SK-N-SH treated with all-trans-retinoic acid at 6 μM for 48 hours (cell line): ENCODE data around the gene EIF2B5.

ENCODE experiments used
- ATAC-seq: fragments of 200-7000 bp; cut with Tn5 transposase; 3 replicates; pipeline ENCODE4 v1.9.1; 2020; ENCODE audit warnings: mild to moderate bottlenecking, moderate library complexity
- ARNTL ChIP-seq: fragments of 450-650 bp; formaldehyde crosslinking; IDR thresholded peaks from 2 replicates; pipeline ENCODE4 v1.5.0; 2020; ENCODE audit warnings: low read depth, mild to moderate bottlenecking, moderate library complexity, borderline replicate concordance
- BACH2 ChIP-seq: fragments of 250-450 bp; sonication (Bioruptor Pico); IDR thresholded peaks from 2 replicates; pipeline ENCODE4 v1.9.0; 2021; ENCODE audit warnings: mild to moderate bottlenecking, borderline replicate concordance
- CSDC2 ChIP-seq: fragments of 250-450 bp; sonication (Bioruptor Pico); IDR thresholded peaks from 2 replicates; pipeline ENCODE4 v1.5.0; 2020; ENCODE audit warnings: mild to moderate bottlenecking, moderate library complexity
- ESRRG ChIP-seq: fragments of 250-450 bp; sonication (Bioruptor Pico); IDR thresholded peaks from 2 replicates; pipeline ENCODE4 v1.6.1; 2021; ENCODE audit warnings: mild to moderate bottlenecking
- GLIS3 ChIP-seq: fragments of 250-450 bp; sonication (Bioruptor Pico); IDR thresholded peaks from 2 replicates; pipeline ENCODE4 v1.5.0; 2020; ENCODE audit warnings: mild to moderate bottlenecking, moderate library complexity
- ISL1 ChIP-seq: fragments of 250-450 bp; sonication (Bioruptor Pico); IDR thresholded peaks from 2 replicates; pipeline ENCODE4 v2.1.2; 2022; ENCODE audit warnings: mild to moderate bottlenecking, moderate library complexity
- OSR1 ChIP-seq: fragments of 250-450 bp; sonication (Bioruptor Pico); IDR thresholded peaks from 2 replicates; pipeline ENCODE4 v1.8.0; 2022; ENCODE audit warnings: moderate library complexity, mild to moderate bottlenecking, inconsistent platforms
- PPARA ChIP-seq: fragments of 250-450 bp; sonication (Bioruptor Pico); IDR thresholded peaks from 2 replicates; pipeline ENCODE4 v1.5.0; 2020; ENCODE audit warnings: mild to moderate bottlenecking, borderline replicate concordance
- RARB ChIP-seq: fragments of 250-450 bp; sonication (Bioruptor Pico); IDR thresholded peaks from 2 replicates; pipeline ENCODE4 v1.8.0; 2021; ENCODE audit warnings: mild to moderate bottlenecking, moderate library complexity
- SNAI2 ChIP-seq: fragments of 250-450 bp; sonication (Bioruptor Pico); IDR thresholded peaks from 2 replicates; pipeline ENCODE4 v1.5.0; 2020; ENCODE audit warnings: mild to moderate bottlenecking, moderate library complexity
- TCF4 ChIP-seq: fragments of 250-450 bp; sonication (Bioruptor Pico); IDR thresholded peaks from 2 replicates; pipeline ENCODE4 v1.8.0; 2021; ENCODE audit warnings: mild to moderate bottlenecking, moderate library complexity, borderline replicate concordance
- ZFP3 ChIP-seq: fragments of 250-450 bp; sonication (Bioruptor Pico); IDR thresholded peaks from 2 replicates; pipeline ENCODE4 v1.5.0; 2020; ENCODE audit warnings: mild to moderate bottlenecking, moderate library complexity
- ZNF565 ChIP-seq: fragments of 450-650 bp; formaldehyde crosslinking; conservative IDR thresholded peaks from 2 replicates; pipeline ENCODE4 v1.5.0; 2020; ENCODE audit warnings: low read depth, mild to moderate bottlenecking, moderate library complexity
- ZNF70 ChIP-seq: fragments of 450-650 bp; formaldehyde crosslinking; IDR thresholded peaks from 2 replicates; pipeline ENCODE4 v1.5.0; 2020; ENCODE audit warnings: mild to moderate bottlenecking, moderate library complexity
- ZNF8 ChIP-seq: fragments of 450-650 bp; formaldehyde crosslinking; IDR thresholded peaks from 2 replicates; pipeline ENCODE4 v1.5.0; 2020; ENCODE audit warnings: mild to moderate bottlenecking, moderate library complexity
- TF ChIP-seq, protein P1 (sequence below): fragments of 250-450 bp; sonication (Bioruptor Pico); IDR thresholded peaks from 2 replicates; pipeline ENCODE4 v1.5.0; 2020; ENCODE audit warnings: mild to moderate bottlenecking, moderate library complexity
- TF ChIP-seq, protein P2 (sequence below): fragments of 250-450 bp; sonication (Bioruptor Pico); IDR thresholded peaks from 2 replicates; pipeline ENCODE4 v1.5.1; 2020; ENCODE audit warnings: low read depth, mild to moderate bottlenecking, moderate library complexity
- TF ChIP-seq, protein P3 (sequence below): fragments of 250-450 bp; sonication (Bioruptor Pico); IDR thresholded peaks from 2 replicates; pipeline ENCODE4 v1.8.0; 2020; ENCODE audit warnings: mild to moderate bottlenecking, moderate library complexity, borderline replicate concordance
- TF ChIP-seq, protein P4 (sequence below): fragments of 250-450 bp; sonication (Bioruptor Pico); IDR thresholded peaks from 2 replicates; pipeline ENCODE4 v1.8.0; 2021; ENCODE audit warnings: low read depth, mild to moderate bottlenecking, moderate library complexity, borderline replicate concordance

Gene EIF2B5

DNA sequence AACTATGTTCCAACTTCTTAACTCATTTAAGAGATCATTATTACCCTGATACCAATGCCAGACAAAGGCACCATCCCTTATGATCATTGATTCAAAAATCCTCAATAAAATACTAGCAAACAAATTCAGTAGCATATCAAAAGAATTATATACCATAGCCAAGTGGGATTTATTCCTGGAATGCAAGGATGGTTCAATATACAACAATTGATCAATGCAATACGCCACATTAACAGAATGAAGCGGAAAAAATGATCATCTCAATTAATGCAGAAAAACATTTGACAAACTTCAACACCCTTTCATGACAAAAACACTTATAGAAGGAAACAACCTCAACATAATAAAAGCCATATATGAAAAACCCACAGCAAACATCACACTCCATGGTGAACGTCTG lies 43.0 kb upstream of the EIF2B5 start (continued):
- TF ChIP-seq, protein P1, sequence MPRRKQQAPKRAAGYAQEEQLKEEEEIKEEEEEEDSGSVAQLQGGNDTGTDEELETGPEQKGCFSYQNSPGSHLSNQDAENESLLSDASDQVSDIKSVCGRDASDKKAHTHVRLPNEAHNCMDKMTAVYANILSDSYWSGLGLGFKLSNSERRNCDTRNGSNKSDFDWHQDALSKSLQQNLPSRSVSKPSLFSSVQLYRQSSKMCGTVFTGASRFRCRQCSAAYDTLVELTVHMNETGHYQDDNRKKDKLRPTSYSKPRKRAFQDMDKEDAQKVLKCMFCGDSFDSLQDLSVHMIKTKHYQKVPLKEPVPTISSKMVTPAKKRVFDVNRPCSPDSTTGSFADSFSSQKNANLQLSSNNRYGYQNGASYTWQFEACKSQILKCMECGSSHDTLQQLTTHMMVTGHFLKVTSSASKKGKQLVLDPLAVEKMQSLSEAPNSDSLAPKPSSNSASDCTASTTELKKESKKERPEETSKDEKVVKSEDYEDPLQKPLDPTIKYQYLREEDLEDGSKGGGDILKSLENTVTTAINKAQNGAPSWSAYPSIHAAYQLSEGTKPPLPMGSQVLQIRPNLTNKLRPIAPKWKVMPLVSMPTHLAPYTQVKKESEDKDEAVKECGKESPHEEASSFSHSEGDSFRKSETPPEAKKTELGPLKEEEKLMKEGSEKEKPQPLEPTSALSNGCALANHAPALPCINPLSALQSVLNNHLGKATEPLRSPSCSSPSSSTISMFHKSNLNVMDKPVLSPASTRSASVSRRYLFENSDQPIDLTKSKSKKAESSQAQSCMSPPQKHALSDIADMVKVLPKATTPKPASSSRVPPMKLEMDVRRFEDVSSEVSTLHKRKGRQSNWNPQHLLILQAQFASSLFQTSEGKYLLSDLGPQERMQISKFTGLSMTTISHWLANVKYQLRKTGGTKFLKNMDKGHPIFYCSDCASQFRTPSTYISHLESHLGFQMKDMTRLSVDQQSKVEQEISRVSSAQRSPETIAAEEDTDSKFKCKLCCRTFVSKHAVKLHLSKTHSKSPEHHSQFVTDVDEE (CRISPR knock-in tag), result no peak
- TF ChIP-seq, all 23 proteins: peak for 0

DNA sequence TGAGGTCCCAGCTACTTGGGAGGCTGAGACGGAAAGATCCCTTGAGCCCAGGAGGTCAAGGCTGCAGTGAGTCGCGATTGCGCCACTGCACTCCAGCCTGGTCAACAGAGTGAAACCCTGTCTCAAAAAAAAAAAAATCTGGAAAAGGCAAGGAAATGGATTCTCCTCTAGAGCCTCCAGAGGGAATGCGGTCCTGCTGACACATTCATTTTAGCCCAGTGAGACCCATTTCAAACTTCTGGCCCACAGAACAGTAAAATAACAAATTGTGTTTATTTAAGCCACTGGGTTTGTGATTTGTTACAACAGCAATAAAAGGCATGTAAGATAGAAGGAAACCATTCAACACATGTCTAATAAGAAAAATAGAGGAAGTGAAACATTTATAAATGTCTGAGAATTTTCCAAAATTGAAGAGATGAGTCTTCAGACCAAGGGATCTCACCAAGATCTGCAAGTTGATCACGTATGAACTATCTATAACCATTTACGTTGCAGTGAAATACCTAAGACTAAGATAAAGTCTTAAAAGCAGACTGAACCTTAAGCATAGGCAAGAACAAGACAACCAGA lies 38.3 kb upstream of the EIF2B5 start, which contains the start of gene HTR3E:
TSS of gene HTR3E (plus strand) at position 254 of the 573 bp plus-strand sequence. CDS start 466 bp downstream, outside the sequence.
- TF ChIP-seq BACH2 (CRISPR knock-in tag) (no peak), ISL1 (no peak), SNAI2 (CRISPR knock-in tag) (no peak), ESRRG (CRISPR knock-in tag) (no peak)
- TF ChIP-seq, protein P2, sequence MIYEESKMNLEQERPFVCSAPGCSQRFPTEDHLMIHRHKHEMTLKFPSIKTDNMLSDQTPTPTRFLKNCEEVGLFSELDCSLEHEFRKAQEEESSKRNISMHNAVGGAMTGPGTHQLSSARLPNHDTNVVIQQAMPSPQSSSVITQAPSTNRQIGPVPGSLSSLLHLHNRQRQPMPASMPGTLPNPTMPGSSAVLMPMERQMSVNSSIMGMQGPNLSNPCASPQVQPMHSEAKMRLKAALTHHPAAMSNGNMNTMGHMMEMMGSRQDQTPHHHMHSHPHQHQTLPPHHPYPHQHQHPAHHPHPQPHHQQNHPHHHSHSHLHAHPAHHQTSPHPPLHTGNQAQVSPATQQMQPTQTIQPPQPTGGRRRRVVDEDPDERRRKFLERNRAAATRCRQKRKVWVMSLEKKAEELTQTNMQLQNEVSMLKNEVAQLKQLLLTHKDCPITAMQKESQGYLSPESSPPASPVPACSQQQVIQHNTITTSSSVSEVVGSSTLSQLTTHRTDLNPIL, result no peak
- ATAC-seq, result no peak

DNA sequence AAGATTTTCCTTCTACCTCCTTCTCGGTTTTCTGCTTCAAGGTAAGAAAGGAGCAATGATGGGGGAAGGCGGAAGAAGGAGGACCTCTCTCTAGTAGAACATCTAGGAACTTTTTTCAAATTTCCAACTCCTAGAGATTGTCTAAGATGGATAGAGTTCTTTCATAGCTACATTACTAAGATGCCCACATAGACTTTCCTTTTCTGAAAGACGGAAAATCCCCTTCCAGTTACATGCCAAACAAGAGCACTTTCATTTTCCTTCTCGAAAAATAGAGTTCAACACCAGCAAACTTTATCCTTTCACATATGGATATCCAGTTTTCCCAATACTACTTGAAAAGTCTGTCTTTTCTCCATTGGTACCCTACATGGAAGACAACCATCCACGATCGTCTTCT lies 37.6 kb upstream of the EIF2B5 start:
- no peak for ATAC-seq
- TF ChIP-seq, protein P1 (CRISPR knock-in tag), result no peak
- TF ChIP-seq ESRRG (CRISPR knock-in tag) (no peak), ZNF565 (CRISPR knock-in tag) (no peak), BACH2 (CRISPR knock-in tag) (no peak), PPARA (CRISPR knock-in tag) (no peak), ZFP3 (no peak), ZNF70 (no peak), OSR1 (no peak), ARNTL (CRISPR knock-in tag) (no peak), ISL1 (no peak), ZNF8 (CRISPR knock-in tag) (no peak), GLIS3 (CRISPR knock-in tag) (no peak), TCF4 (CRISPR knock-in tag) (no peak), CSDC2 (CRISPR knock-in tag) (no peak), RARB (no peak)
- TF ChIP-seq, protein P3, sequence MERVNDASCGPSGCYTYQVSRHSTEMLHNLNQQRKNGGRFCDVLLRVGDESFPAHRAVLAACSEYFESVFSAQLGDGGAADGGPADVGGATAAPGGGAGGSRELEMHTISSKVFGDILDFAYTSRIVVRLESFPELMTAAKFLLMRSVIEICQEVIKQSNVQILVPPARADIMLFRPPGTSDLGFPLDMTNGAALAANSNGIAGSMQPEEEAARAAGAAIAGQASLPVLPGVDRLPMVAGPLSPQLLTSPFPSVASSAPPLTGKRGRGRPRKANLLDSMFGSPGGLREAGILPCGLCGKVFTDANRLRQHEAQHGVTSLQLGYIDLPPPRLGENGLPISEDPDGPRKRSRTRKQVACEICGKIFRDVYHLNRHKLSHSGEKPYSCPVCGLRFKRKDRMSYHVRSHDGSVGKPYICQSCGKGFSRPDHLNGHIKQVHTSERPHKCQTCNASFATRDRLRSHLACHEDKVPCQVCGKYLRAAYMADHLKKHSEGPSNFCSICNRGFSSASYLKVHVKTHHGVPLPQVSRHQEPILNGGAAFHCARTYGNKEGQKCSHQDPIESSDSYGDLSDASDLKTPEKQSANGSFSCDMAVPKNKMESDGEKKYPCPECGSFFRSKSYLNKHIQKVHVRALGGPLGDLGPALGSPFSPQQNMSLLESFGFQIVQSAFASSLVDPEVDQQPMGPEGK (CRISPR knock-in tag), result no peak
- TF ChIP-seq, protein P4, sequence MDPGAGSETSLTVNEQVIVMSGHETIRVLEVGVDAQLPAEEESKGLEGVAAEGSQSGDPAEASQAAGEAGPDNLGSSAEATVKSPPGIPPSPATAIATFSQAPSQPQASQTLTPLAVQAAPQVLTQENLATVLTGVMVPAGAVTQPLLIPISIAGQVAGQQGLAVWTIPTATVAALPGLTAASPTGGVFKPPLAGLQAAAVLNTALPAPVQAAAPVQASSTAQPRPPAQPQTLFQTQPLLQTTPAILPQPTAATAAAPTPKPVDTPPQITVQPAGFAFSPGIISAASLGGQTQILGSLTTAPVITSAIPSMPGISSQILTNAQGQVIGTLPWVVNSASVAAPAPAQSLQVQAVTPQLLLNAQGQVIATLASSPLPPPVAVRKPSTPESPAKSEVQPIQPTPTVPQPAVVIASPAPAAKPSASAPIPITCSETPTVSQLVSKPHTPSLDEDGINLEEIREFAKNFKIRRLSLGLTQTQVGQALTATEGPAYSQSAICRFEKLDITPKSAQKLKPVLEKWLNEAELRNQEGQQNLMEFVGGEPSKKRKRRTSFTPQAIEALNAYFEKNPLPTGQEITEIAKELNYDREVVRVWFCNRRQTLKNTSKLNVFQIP (CRISPR knock-in tag), result no peak
